Measurements from ENCODE around the gene MRPL41.
A peak's percentile ranks its signal among the peaks of the same experiment; 100 is the strongest.
"Not testable (repeated sequence)": the region's sequence is repeated elsewhere in the genome, so short reads cannot be mapped to it uniquely, and the experiment has no call there.

Gene MRPL41

DNA sequence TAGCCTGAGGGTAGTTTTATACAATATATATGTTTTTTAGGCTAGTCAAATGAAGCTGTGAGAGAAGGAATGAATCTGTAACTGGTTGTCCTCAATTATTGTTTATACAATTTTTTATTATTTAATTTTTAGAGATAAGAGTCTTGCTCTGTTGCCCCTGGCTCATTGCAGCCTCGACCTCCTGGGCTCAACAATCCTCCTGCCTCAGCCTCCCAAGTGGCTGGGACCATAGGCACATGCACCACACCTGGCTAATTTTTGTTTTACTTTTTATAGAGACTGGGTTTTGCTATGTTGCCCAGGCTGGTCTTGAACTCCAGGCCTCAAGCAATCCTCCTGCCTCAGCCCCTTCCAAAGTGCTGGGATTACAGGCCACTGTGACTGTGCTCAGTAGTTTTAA lies 2.7 kb downstream of the MRPL41 start:
- no peak for DNase-seq

DNA sequence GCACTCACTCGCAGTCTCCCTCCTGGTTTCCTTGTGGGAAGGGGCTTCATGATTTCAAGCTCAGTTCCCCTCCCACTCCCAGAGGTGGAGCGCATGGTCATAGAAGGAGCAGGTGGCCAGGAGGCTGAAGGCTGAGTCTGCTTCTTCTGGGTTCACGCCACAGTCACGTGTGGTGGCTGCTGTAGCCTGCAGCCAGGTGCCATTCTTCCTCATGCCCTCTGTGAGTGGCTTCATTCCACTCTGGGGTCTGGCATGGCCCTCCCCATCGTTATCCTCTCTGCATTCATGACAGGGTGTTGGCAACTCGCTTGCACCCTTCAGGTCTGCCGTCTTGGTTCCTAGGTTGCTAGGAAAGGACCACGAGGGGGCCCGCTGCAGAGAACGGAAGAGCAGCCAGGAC lies 3.5 kb downstream of the MRPL41 start:
- DNase-seq, result no peak

DNA sequence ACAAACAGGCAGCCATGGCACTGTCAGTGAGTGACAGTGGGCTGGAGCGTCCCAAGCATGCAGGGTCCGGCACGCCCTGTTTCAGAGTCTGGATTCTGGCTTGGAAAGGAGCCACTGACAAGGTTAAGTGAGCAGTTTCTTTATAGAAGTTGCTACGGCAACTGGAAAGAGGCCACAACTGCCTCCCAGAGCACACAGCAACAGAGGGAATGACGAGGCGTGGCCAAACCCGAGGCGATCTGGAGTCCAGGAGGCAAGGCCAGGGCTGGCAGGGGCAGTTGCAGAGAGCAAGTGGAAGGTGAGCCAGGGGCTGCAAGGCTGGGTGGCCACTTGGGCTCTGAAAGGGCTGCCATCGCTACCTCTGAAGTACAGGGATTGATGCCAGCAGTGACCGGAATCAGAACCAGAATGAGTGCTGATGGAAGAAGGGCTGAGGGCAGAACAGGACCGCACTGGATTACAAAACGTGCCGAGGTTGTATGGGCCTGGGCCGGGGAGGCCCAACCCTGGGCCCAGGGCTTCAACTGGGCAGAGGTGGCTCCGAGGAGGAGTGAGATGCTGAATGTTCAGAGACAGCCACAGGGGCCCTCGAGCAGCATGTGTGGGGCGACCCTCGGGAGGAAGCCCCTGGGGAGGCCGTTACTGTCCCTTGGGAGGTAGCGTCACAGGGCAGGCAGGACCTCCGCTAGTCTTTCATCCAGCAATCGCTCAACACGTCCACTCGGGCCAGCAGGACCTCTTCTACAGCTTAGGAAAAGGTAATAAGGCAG lies 4.6 kb downstream of the MRPL41 start:
- DNase-seq, result no peak

DNA sequence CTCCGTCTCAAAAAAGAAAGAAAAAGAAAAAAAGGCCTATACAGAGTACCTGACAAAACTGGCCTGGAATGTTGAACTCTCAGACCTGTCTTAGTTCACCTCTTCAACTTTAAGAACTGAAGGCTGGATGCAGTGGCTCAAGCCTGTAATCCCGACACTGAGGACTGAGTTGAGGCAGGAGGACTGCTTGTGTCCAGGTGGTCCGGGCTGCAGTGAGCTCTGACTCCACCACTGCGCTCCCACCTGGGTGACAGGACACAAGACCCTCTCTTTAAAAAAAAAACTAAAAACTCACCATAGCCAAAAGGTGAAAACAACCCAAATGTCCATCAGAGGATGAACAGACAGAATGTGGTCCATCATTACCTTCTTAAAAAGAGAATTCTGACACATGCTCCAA lies 6.4 kb downstream of the MRPL41 start:
- DNase-seq, result no peak

DNA sequence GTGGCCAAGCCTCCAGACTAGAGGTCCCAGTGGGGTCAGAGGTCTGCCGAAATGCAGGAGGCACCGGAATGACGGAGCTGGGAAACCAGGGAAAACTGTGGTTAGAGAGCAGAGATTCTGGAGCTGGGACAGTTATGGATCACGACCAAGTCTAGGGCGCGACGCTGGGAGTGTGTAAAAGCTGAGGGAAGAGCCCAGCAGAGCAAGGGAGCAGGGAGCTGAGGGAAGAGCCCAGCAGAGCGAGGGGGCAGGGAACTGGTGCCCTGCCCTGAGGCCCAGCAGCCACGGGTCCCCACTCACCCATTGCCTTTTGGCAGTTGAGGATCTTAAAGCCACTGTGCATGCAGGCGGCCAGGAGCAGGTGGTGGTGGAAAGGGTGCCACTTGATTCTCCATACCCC lies 12.5 kb downstream of the MRPL41 start:
- DNase-seq, result no peak

DNA sequence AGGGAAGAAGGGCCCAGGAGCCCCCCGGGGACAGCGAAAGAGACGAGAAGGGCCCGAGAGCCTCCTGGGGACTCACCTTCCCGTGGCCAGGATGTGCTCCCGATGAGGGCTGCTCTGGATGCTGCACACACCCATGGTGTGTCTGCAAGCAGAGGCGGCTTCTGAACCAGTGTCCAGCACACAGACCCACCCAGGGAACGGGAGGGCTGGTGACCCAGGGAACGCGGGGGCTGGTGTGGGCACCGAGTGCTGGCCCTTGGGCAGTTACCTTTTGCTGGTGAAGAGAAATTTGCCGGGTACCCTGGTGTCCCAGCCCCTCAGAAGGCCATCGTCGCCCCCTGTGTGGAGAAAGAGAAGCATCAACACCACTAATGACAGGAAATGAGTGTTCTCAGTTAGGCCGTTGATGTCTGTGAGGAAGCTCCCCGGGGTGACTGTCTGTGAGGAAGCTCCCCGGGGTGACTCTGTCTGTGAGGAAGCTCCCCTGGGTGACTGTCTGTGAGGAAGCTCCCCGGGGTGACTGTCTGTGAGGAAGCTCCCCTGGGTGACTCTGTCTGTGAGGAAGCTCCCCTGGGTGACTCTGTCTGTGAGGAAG lies 13.2 kb downstream of the MRPL41 start:
- DNase-seq, result no peak

DNA sequence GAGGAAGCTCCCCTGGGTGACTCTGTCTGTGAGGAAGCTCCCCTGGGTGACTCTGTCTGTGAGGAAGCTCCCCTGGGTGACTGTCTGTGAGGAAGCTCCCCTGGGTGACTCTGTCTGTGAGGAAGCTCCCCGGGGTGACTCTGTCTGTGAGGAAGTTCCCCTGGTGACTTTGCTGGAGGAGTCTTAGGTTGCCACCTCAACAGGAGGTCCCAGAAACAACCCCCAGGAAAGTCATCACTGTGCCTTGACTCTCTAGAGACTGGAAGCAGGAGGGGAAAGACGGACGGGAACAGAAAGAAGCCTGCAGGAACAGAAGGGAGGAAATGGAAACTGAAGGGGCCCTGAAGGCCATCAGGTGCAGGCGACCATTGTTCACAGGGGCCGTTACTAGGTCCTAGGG lies 16.8 kb downstream of the MRPL41 start:
- DNase-seq, result not testable (repeated sequence)

DNA sequence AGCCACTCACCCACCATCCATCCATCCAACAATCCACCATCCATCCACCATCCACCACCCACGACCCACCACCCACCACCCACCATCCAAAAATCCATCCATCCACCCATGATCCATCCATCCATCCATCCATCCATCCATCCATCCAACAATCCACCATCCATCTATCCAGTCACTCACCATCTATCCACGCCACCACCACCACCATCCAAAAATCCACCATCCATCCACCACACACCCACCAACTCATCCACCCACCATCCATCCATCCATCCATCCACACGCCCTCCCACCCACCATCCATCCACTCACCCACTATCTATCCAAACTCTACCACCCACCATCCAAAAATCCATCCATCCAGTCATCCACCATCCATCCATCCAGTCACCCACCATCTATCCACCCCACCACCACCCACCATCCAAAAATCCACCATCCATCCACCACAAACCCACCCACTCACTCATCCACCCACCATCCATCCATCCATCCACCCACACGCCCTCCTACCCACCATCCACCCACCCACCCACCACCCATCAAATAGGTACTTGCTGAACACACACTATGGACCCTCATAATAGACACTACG lies 18.0 kb downstream of the MRPL41 start:
- no peak for DNase-seq

DNA sequence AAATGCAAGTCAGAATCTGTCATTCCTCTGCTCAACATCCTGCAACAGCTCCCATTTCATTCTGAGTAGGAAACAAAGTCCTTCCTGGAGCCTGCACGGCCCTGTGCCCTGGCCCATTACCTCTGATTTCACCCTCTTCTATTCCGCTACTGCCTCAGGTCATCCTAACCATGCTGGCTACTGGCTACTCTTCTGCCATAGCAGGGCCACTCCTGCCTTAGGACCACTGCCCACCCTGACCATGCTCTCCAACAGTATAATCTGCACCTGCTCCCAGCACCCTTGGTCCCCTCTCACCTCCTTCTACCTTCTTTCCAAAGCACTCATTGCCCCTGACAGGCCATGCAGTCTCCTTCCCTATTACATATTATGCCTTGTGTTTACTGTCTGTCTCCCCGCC lies 18.9 kb downstream of the MRPL41 start:
- DNase-seq, result no peak

DNA sequence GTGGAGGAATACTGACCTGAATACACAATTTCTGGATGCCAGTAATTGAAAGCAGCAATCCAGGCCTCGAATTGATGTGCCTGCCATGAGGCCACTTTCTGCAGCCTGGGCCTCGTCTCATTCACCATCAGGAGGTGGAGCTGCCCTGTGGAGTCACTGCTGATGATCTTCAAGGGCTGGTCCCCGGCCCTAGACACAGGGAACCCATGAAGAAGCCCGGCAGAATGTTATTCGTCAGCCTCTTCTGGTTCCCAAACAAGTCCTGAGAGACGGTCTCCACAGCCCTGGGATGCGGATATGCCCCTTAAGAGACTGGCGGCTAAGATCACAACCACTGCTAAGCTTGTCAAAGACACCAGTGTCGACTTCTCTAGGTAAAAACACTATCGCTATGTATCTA lies 22.5 kb downstream of the MRPL41 start:
- DNase-seq, result no peak

DNA sequence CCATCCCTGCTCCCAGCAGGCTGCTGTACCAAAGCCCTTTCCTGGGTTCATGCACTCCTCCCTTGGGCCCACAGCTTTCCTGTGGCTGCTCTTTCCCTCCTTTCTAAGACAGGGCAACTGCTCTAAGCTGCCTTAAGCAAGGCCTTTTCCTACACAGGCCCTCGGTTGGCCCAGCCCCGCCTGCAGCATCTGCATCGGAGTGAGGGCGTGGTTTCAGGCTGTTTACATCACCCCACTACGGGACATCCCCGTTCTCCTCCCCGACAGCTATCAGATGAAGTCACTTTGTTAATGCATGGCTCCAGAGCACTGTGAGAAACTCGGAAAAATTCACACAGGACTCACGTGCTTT lies 23.7 kb downstream of the MRPL41 start:
- no peak for DNase-seq

DNA sequence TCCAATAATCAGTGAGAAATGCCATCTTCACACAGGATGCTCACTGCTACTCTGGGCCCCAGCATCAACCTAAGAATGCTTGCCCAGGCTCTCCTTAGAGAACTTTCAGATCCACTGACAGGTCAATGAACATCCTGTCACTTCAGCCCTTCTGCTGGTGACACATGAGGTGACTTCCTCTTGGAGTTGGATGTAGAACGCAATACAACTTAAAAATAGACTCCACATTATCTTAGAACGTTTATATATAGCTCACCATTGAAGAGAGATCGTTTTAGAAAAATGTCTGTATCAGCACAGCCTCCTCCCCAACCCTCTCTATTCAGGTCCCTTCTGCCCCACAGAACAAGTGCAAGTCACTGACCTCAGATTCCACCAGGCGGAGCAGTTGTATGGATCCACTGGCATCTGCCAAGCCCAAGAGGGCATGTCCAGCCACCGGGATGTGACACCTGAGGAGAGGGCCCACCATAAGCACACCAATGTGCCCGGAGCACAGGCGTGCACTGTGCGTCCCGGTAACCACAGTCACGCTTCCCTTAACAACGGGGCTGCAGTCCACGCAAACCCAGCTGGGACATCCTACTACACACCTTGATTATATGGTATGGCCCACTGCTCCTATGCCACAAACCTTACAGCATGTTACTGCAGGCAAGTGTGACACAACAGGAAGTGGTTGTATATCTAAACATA lies 24.2 kb downstream of the MRPL41 start:
- no peak for DNase-seq

DNA sequence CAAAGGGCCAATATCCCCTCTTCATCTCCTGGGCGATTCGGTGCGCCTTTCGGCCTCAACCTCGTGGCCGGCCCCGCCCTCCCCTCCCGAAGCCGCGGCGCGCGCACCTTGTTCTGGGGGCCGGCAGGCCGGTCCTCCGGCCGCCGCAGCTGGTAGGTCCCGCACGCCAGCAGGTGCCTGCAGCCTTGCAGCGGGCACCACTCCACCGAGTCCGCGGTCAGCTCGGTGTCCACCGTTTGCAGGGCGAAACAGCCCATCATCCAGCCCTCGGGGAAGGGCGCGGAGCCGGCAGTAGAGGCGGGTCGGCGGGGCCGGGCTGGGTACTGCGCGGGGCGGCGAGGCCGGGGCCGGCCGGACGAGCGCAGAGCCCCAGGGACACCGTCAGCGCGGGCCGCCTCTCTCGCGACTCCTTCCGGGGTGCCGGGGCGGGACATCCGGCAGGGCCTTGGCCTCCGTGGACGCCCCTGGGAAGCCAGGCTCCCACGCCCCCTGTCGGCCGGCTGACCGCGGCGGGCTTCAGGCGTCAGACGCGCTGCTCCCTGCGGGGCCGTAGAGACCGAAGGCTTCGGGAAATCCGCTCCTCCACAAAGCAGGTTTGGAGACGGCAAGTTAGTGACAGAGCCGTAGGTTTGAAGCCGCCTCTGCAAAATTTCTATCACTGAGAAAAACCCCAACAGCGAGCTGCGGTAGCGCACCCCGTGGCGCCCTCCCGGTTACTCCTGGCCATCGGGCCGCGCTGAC lies 27.0 kb downstream of the MRPL41 start, which contains the start of gene DPH7:
TSS of gene DPH7 (minus strand) at position 408 of the 741 bp plus-strand sequence. CDS start at position 260, 148 bp downstream.
- peak; percentile 97 for DNase-seq

DNA sequence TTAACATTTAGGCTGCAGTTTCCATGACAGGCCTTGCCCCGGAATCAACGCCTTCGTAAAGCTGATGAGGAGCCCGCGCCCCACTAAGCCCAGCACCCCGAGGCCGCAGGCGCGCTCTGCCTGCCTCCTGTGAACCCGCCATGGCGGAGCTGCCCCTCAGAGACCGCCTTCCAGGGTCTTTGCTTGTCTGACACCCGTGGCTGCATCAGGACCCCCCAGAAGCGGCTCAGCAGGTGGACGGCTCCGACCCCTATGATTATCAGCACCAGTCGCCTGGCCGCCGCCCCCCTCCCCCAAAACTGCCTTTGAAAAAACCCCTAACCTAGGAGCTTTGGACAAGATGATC lies 27.6 kb downstream of the MRPL41 start:
- DNase-seq, result no peak

DNA sequence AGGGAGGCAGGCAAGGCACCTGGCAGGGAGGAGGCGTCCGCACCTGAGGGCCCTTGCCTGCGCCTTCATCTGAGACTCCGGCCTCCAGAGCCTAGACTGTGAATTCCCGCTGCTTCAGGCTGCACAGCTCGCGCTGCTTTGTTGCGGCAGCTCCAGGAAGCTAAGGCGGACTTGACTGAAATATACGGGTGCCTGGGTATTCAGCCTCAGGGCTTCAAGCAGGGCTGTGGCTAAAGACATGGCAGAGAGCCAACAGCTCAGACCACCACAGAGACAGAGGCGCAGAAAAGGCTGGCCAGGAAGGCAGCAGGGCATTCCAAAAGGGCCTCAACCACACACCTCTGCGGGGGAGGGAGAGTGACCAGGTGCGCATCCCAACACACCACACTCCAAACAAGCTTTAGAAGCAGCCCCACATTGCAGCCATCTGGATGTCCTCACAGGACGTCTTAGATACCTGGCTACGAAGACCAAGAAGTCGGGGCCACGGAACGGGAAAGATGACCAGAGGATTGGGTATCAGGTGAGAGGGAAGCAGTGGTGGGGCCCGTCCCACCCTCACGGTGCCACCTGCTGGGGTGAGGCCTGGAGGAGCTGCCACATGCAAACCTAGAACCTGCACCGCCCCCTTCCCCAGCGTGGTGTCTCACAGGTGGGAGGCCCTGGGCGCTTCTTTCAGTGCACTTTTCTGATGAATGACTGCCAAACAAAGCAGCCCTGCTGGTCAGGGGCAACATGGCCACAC lies 28.7 kb downstream of the MRPL41 start:
- DNase-seq, result no peak

DNA sequence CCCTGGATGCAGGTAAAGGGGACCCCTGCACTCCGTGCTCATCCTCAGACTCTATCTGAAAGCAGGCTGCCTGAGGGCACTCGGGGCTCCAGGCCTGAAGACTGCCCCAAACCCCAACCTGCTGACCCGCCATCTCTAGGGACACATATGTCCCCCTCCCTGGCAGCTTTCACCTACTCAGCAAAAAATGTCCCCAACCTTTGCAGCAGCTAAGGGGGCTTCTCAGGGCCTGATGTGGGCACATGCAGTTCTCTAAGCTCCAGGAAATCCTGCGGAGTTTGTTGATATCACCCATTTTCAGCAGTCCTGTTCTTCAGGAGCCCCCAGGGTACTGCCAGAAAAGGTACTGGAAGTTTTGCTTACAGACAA lies 29.3 kb downstream of the MRPL41 start:
- DNase-seq, result no peak

DNA sequence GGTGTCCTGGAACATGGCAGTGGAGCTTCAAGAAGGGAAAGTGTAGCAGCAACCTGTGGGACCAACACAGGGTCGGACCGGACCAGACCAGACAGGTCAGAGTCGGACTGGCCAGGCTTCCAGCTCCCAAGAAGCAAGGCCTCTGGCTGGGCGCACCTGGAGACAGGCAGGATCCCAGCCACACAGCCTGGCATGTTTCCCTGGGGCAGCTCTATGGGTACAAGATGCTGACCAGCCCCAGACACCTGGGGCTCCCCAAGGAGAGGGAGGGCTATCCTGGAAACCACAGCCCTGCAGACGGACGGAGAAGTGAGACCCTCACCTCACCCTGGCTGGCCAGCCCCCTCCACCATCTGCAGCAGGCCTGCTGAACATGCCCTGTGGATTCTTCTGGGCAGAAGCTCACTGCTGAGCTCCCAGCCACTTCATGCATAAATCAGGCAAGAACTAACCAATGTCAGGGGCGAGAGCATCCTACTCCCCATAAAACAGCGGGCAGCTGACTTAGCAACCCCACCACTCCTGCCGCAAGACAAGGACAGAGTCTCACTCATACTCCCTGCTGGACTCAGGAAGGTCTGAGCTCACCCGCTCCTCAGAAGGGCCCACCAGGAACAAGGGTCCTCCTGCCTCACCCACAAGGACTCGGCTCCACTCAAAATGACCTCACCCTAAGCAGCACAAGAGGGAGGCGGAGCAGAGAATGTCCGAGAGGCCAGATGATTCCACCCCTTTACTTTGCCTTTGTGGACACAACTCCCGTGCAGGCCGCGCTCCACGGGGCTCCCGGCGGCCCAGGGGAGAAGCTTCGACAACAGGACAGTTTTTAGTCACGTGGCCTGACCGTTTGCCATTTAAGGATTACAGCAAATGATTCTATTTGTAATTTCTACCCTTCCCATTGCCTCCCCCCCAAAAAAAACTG lies 29.9 kb downstream of the MRPL41 start:
- DNase-seq, result no peak

DNA sequence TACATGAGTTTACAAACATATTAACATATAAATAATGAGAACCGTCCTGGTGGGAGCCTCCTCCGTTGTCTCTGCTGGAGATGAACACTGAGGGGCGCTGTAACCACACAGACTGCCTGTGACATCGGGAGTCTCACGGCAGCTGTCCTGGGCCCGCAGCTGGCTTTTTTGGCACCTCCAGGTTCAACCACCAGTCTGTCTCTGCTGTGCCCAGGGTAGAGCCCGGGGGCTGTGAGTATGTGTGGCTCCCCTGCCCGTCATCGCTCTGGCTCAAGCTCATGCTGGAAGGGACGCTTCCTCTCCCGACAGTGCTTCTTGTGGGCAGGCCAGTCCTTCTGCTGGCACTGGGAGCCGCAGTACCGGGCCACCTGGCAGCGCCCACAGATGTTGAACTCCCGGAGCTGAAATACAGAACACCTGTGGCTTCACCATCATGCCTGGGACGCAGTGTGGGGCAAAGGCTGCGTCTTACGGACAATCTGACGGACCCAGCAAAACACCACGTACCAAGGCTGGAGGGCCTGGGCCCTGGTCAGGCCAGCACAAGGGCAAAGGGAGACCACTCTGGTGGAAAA lies 30.7 kb downstream of the MRPL41 start:
- no peak for DNase-seq

DNA sequence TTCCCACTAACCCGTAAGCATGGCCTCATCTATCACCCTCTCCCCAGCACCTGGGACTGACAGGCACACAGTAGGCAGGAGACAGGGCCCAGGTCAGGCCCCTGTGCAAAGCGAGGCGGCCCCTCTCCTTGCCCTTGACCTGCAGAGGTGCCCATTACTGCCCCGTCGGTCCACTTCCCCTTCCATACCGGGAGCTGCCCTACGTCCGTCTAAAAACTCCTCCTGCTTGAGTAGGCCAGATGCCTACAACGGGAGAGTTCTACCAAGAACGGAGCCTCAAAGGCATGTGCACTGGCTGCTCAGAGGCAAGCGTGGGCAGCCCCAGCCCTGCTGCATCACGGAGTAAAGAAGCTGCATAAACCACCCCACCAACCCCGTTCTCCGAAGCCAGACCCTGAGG lies 31.7 kb downstream of the MRPL41 start:
- no peak for DNase-seq

DNA sequence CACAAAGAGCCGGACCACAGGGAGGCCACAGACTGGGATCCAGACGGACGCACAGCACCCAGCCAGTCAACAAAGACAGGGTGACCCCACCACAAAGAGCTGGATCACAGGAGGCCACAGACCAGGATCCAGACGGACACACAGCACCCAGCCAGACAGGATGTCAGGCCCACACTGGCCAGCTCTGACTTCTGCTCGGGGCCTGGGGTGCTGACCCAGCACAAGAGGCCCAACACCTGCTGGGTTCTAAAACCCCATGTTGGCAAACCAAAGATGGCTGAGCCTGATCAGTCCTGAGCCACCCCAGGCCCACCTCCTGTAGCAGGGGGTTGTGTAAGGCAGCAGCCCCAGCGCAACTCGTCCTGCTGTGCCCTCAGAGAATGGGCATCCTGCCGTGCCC lies 32.3 kb downstream of the MRPL41 start:
- DNase-seq, result no peak

DNA sequence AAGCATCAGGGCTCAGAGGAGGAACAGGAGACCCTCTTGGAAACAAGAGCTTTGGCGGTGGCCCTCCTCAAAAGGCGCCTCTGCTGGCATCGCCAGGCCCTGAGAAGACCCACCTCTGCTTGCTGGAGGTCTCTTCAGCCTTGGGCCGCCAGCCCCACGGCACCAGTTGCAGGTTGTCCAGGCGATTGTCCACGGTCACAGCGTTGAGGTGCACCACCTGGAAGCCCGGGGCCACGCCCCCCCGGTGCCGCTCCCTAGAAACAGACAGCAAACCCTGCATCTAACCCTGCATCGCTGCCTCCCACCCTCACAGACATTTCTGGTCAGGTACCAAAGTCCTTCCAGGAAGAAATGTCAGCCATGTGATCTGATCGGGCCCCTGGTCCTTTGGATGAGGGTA lies 35.2 kb downstream of the MRPL41 start:
- DNase-seq, result no peak

Data from NCI-H2171 (cell line).